ENCODE results near the gene MID1.
A peak's percentile ranks its signal among the peaks of the same experiment; 100 is the strongest.

Gene MID1, protein sequence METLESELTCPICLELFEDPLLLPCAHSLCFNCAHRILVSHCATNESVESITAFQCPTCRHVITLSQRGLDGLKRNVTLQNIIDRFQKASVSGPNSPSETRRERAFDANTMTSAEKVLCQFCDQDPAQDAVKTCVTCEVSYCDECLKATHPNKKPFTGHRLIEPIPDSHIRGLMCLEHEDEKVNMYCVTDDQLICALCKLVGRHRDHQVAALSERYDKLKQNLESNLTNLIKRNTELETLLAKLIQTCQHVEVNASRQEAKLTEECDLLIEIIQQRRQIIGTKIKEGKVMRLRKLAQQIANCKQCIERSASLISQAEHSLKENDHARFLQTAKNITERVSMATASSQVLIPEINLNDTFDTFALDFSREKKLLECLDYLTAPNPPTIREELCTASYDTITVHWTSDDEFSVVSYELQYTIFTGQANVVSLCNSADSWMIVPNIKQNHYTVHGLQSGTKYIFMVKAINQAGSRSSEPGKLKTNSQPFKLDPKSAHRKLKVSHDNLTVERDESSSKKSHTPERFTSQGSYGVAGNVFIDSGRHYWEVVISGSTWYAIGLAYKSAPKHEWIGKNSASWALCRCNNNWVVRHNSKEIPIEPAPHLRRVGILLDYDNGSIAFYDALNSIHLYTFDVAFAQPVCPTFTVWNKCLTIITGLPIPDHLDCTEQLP

DNA sequence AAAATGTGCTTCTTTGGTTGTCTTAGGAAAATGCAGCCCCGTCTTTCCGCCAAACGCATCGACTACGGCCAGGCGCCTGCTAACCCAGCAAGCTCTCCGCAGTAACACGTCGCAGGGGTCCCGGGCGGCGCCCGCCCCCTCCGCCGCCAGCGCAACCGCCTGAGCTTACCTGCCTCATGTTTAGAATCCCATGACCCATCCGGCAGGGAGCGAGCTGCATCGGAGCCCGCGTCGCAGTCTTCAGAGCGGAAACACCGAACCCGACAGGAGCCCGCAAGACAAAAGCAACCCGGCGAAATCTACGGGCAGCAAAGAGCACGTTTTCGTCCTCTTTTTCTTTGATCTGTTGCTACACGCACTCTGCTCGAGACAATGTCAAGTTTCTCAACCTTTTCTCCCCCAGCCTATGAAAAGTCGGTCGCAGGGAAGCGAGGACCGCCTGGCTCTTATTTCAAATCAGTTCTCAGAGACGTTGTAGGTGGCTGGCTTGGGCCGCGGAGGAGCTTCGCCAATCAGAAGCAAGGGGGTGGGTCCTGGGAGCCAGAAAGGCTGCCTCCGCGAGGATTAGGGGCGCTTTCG, at the start of gene MID1:
Gene MID1 (minus strand): TSS at position 465 of the 579 bp plus-strand sequence. CDS start 53,038 bp downstream, outside the sequence.
- DNase-seq = peak; percentile 39

DNA sequence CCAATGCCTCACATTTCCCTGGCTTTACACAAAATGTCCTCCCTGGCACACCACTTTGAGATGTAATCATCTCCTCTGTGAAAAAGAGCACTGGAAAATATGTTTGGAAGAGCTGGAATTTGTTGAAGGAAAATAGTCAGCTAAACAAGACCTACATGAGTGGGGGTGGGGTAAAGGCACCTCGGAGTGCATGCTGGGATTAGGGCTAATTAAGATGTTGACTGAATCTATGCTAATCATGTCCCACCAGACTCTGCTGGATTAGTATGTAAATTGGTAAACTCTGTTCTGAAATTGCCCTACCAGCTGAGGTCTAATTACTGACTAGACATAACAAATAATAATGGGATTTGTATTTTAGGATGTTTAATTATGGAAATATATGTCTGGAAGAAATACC, 46.8 kb upstream of the MID1 start:
- no peak for DNase-seq

DNA sequence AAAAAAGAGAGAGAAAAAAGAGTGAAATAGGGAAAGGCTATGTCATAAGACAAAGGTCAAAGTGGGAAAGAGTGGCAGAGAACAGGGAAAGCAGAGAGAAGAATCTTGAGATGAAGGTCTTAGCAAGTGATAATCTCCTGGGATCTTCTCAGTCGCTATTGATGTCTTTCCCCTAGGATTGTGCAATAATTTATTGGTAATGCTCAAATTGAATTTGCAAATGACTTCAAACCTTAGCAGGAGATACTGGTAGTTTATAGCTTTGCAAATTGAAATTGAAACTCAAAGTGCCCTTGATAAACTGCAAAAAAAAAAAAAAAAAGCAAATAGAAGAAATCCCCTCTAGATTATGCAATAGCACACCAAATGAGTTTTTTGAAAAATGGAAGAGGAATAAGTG, 45.7 kb upstream of the MID1 start:
- no peak for DNase-seq

DNA sequence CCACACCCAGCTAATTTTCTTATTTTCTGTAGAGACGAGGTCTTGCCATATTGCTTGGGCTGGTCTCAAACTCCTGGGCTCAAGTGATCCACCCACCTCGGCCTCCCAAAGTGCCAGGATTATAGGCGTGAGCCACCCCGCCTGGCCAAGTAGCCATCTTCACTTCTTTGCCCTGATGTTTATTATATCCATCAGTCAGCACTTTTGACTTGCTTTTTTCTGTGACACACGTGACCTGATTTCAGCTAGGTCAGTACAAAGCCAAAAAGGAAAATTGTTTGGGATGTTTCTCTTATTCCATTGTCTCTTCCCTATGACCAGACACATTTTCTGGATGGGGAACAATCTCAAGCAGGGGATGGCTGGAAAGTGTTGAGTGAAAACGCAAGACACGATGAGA, 45.3 kb upstream of the MID1 start:
- no peak for DNase-seq

DNA sequence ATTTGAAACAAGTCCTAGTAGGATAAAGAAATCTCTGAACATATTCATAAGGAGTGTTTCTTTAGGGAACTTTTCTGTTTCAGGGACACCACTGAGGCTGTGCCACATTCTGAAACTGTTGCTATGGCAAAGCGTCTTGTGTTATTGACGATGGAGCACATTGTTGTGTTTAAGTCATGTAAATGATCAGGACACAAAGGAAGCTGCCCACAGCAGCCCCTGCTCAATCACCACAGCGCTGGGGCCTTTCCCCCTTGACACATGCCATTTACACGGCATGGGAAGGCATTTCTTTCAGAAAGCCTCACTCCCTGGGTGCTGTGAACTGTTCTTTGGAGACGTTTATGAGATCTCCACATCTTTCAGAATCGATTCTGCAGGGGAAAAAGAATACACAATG, 39.8 kb upstream of the MID1 start:
- DNase-seq = no peak

DNA sequence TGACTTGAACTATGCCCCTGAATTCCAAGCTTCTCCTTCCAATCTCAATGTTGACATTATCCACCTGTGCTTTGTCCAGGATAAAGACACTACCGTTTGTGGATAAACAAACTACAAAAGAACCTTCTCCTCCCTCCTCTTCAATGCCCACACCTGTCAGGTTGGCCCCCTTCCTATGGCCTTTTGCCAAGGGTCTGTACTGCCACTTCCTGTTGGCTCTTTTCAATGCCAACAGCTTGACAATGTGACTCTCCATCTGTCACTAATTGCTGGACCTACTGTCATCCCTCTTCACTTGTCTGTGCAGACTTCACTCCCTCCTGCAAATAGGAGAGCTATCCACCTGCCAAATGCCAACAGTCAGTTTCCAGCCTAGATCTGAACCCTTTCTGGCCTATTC, 35.8 kb upstream of the MID1 start:
- no peak for DNase-seq

DNA sequence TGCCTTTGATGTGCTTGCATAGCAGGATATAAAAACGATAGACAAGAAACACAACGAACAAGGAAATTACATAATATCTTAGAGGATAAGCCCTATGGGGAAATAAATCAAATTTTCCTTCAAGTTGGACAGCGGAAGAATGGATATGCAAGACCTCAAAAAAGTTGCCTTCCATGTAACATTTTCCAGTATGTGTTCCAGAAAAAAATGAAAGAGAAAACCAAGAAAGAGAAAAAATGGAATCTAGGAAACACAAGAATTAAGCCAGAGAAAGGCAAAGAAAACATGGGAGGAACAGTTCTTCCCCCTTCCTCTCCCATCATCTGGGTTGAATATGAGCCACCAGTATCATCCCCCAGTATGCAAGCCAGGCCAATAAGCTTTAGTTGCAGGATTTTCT, 34.6 kb upstream of the MID1 start:
- DNase-seq = no peak

DNA sequence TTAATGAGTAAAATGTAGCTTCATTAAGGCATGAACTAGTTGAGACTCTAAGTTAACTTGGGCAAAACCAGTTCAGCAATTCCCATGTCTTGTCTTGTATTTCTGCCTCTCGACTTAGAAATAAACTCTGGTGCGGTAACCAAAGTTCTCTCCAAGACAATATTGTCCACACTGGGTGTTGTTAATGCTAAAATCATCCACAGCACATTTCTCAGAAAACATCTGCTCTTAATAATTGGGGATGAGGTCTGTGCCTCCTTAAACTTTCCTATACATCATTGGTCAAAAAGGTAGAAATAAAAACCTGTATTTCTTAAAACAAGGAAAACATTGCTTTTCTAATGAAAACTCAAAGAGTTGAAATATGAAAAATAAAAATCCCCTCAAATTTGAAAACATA, 32.9 kb upstream of the MID1 start:
- DNase-seq = no peak

DNA sequence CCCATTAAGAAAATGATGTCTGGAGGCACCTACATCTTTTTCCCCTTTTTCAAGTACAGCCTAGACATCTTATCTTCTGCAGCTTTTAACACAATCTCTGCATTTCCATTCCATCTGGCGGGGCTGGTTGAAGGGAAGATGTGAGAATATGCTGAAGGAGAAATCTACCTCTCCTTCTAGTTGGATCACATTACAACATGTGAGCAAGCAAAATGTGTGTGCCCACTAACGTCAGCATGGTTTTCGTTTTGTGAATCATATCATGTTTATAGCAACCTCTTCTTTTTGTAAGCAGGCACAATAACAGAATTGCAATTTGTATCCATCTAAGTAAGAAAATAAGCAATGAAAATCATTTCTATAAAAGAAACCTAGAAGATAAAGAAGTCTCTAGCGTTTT, 28.9 kb upstream of the MID1 start:
- no peak for DNase-seq

DNA sequence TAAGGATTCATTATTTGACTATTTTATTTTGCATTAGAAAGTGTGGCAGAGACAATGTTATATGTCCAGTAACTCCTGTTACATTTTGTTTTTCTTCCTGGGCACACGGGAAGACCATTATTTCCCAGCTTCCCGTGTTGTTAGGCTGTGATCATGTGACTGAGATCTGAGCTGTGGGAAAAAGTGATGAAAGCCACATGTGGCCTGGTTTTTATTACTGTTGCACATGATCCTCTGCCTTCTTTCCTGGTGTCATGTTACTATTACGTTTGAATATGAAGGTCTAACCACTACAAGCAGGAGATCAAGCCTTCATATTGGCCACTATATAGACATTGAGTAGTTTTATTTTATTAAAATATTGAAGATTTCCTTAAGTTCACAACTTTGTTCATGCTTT, 28.2 kb upstream of the MID1 start:
- no peak for DNase-seq

DNA sequence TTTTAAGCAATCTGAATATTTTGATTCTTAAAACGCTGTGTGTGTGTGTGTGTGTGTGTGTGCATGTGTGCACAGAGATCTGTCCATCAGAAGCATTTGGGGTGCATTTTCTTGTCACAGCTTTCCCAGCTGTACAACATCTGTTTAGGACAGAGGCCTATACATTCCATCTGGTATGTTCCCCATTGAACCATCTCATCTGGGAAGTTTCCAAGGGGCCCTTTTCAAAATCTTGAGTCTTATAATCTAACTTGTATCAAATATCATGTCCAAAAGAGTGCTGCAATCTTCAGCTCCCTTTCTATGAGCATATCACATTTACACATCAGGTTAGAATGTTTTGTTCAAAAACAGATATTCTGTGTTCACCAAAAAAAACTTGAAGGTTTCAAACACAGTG, 16.5 kb upstream of the MID1 start:
- DNase-seq = no peak

DNA sequence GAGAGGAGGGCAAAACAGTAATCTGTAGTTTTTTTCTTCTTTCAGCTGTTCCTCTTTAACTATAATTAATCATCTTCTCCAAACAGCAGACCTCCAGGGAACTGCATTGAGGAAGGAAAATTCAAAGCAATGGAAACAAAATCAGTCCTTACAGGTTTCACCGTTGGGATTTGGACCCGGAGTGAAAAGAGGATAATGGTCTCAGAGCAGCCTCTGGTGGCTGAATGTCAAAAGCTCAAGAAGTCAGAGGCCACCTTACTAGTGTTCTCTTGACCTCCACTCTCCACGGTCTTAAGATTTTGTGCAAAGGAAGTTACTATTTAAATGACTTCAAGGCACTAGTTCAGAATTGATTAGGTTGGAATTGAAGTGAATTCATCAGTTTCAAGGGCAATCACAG, 16.0 kb upstream of the MID1 start:
- peak; percentile 23 for DNase-seq

DNA sequence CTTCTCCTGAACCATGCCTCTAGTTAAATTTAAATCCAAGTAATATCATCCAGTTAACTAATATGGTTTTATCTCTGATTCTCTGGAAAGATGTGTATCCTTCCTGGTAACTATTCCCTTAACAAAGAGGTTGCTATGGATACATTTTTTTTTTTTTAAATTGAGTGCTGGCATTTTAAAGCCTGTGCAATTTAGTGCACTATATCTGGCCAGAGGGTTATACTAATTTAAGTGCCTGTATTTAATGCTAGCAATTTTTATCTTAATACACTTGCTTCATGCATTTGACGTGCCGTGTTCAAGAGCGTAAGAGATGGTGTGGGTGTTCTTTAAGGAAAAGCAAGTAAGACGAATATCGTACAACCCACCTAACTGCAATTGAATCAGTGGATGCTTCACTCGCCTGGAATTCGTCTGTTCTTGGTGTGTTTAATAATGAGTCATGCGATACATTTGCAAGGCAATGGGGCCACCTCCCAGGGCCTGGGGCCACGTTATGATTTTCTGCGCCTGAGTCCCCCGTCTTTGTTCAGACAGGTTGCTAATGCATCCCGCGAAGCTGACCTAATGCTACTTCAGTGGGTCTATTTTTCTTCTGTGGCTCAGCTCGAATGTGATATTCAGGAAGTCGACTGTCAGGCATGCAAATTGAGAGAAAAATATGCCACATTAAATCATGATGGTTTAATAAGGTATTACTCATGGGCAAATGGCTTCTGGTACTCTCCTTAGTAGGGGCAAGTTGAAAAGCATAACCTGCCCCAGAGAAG, 14.2 kb upstream of the MID1 start:
- DNase-seq = peak; percentile 72

DNA sequence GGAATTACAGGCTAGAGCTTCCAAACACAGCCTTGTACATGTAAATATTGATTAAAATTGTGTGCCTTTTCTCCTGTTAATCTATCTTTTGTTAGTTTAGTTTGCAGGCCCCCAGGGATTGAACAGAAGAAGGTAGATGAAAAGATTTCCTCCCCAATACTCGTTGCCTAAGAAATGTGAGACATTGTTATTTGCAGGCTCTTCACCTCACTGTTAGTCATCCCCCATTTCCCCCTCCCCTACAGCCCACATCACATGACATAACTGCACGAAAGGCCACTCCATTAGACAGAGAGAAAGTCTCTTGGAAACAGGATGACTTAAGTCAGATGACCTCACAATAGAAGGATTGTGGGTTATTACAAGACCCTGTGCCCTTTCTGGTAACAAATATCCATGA, 13.3 kb upstream of the MID1 start:
- DNase-seq = peak; percentile 67

DNA sequence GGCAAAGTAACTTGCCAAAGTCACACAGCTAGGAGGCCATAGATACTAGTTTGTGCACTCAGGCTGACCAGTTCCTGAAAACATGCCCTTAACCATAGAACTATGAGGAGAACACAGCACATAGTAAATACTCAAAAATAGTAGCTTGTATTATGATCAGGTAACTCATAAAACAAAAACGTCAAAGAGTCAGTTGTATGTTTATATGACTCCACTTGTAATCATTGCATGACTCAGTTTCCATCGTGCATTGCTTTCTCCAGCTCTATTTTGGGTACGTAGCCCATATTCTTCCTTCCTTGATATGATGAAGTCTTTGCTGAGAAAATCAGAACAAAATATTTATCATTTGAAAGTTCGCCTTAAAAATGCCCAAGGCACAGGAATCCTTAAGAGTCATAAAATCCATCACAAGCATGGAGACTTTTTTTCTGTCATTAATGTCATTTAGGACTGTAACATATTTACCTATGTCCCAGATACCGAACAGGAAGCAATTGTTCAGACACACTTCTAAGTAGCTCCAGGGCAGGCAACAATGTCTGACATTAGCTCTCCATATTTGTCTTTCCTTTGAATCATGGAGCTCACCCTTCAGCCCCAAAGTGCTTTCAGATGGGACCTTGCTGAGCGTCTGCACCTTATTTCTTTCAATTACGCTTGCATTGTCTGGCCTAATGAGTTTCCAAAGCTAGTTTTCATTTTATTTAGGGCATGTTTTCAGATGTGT, 11.2 kb upstream of the MID1 start:
- no peak for DNase-seq

DNA sequence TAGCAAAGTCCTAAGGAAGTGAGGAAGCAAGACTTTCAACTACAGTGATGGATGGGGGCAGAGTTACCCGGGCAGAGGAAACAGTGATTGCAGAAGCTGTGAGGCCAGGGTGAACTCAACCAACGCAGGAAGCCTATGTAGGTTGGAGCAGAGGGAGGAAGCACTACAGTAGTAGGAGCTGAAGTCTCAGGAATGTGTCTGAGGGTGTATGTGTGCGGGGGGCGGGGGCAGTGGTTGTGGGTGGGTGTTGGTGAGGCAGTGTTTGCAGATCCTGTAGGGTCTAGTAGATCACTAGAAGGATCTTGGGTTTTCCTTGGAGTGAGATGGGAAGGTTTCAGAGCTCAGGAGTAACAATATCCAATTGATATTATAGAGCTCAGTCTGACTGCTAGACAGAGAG, 9.9 kb upstream of the MID1 start:
- no peak for DNase-seq

DNA sequence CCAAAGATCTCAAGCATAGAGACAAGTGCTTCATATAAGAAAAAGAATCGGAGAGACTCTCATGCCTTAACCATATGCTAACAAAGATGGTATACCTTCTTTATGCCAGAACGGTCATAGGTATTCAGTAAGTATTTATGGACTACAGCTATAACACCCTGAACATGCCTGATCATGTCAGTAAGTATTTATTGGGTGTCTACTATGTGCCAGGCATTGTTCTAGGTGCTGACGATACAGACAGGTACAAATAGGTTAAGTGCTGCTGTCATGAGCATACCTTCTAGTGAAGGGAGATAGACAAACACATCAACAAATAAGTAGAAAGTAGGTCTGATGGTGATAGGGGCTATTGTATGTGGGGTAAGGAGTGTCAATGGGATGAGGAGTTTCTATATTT, 9.5 kb upstream of the MID1 start:
- DNase-seq = no peak

DNA sequence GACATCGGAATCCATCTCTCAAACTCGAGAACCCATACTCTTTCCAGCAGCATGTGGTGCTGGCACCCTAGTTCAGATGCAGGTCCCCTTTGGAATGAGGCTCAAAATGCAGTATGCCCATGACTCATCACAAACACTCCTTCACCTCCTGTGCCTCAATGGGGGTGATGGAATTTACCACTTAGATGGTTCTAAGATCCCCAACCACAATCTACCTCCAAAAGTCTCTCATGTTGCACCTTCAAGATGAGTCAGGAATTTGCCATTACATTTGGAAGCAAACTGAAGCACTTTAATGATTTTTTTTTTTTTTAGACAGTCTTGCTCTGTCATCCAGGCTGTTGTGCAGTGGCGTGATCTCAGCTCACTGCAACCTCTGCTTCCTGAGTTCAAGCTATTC, 8.5 kb upstream of the MID1 start:
- DNase-seq = no peak

DNA sequence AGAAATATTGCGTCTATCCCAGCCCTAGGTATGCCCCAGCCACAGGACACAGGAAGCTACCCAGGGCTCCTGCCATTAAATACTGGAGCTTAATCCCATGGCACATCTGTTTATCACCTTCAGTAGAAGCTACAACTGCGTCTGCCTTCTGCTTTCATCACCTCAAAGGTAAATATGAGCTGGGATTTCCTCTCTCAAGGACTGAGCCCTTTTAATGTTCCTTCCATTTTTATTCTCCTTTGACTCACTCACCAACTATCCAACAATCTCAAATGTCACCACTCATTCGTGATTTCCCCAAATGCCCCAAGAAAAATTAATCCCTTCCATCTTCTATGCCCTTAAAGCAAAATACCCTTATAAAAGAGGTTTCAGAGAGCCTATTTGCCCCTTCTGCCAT, 1.8 kb upstream of the MID1 start:
- no peak for DNase-seq

DNA sequence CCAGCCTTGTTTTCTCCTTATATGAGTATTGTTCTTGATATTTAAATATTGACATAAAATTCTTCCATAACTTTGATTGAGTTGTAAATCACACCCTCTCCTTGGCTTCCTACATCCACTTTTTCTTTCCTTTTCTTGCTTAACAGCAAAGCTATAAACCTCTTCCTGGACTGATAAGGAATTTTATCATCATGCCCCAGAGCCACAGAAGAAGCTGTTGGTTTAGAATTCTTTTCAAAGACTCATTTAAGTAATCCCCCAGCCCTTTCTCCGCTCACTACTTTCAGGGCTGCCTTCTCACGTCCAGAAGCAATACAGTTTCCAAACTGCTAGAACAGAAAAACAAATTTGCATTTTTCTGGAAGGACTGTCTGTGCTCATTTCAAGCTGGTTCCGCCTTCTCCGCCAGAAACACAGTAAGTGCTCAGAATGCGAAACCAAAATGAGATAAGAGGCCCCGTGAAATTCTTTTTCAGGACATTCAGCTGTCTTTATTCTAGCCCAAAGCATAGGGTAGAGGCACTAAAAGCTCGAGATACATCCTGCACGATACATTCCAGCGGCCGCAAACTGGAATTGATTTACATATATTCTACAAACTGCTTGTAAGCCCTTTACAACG, 849 bp downstream of the MID1 start:
- no peak for DNase-seq

DNA sequence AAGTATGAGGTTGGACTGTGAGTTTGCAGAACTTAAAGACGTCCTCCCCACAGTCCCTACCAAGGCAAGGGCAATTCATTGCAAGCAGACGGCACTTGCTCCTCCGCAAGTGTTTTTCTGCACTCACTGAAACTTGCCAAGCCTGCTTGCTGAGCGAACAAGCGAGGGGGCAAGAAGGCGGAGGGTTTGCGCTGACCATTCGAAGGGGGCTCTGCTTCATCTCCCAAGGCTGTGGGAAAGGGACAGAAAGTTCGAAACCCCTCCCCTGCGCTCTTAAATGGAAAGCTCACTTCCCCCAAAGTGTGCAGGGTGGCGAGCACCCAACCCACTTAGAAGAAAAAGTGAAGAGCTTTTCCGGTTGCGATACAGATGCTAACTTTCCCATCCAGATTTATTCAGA, 1.4 kb downstream of the MID1 start:
- no peak for DNase-seq

DNA sequence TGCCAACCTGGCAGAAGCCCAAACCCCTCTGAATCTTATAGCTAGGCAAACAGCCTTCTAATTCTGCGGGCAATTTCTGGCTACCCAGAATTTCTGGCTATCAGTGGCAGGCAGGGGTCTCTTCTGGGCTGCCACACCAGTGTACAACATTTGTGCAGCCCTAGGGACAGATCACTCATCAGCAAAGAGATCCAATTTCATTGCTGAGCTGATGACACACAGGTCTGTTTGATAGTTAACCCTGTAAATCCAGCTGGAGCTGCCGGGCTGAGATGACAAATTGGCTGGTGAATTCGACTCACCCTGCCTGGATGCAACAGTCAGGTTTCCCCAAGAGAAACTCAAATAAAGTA, 2.4 kb downstream of the MID1 start:
- DNase-seq = no peak

All from kidney glomerular epithelial cell (primary cell).